SH-SY5Y (cell line): Measurements from ENCODE around the gene PRR7.

Experiments used
- GATA2 ChIP-seq: IDR thresholded peaks from 2 replicates; pipeline ENCODE4 v1.6.1; 2011; ENCODE audit warnings: mild to moderate bottlenecking, low read depth, low read length
- GATA3 ChIP-seq: IDR thresholded peaks from 2 replicates; pipeline ENCODE4 v1.6.1; 2011; ENCODE audit warnings: low read depth, mild to moderate bottlenecking, low read length, moderate library complexity

GRCh38 chr5:177410575-177410974 lies 36.0 kb upstream of the PRR7 start:
- TF ChIP-seq GATA2 (no peak), GATA3 (no peak)
